NT2/D1 (cell line): ENCODE data around the gene MAP2K3.

Experiments
- SUZ12 ChIP-seq: IDR thresholded peaks from 2 replicates; pipeline ENCODE4 v1.6.1; 2011; ENCODE audit not compliant: insufficient read length, insufficient read depth; ENCODE audit errors: extremely low read depth
- YY1 ChIP-seq: IDR thresholded peaks from 2 replicates; pipeline ENCODE4 v1.6.1; 2011; ENCODE audit not compliant: insufficient read length, insufficient read depth
- ZNF274 ChIP-seq: IDR thresholded peaks from 2 replicates; pipeline ENCODE4 v1.6.1; 2011; ENCODE audit warnings: mild to moderate bottlenecking, low read depth, low read length

GRCh38 chr17:21299981-21300600 is 15.6 kb downstream of the MAP2K3 start:
- TF ChIP-seq ZNF274: no peak
- TF ChIP-seq YY1: no peak
- TF ChIP-seq SUZ12: no peak
